Middle frontal gyrus (tissue), 1 donor: ENCODE data around the gene SECTM1.

Experiments used
- DNase-seq: peaks from one replicate; pipeline ENCODE4 v3.0.0-alpha.2; 2015; ENCODE audit warnings: low spot score; ENCODE audit errors: extremely low spot score

Gene SECTM1

DNA sequence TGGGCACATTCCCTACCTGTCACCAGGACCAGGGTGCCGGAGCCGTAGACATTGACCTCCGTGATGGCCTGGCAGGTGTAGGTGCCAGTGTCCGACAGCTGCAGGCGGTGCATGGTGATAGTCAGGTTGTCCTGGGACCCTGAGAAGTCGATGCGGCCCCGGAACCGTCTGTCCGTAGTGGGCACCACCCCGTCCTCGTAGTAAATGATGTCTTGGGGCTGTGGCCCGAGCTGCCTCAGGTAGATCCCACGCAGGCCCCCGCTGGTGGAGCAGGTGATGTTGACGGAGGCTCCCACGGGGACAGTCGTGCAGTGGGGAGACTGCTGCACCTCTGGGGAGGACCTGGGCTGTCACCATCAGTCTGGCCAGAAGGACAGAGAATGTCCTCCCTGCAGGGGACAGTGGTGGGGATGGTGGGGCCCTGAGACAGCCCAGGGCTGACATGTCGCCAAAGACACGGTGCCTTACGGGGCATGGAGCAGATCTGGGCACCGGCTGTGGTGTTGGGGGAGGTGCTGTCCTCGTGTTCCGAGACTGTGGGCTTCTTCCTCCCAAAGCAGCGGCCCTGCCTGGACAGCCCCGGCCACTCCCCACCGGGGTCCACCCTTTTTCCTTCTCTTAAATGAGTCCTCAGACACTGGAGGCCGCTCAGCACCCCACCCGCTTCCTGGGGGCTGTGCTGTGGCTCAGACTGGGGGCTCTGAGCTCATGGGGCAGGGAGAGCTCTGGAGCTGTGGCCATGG lies 16.7 kb downstream of the SECTM1 start:
- no peak for DNase-seq

DNA sequence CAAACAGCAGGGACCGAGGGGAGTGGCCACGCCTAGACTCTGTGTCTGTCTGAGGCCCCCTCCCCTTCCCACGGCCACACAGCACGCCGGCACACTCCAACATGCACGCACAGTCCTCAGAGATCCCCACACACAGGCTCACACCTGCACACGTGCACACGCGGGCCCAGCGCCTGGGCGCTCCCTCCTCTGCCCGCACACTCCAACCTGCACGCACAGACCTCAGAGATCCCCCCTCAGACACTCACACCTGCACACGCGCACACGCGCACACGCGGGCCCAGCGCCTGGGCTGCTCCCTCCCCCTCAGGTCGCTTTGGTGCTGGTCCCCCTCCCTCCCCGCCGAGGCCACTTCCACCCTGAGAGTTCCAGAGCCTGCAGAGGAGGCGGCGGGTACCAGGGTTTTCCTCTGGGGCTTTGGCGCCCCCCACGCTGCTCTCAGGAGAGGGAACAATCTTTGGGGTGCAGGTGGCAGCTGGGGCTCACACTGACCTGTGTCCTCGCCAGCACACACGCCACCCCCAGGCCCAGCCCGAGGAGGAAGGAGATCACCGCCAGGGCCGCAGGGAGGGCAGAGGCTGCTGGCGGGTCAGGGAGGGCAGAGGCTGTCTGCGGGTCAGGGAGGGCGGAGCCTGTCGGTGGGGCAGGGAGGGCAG lies 17.7 kb downstream of the SECTM1 start:
- DNase-seq: no peak

DNA sequence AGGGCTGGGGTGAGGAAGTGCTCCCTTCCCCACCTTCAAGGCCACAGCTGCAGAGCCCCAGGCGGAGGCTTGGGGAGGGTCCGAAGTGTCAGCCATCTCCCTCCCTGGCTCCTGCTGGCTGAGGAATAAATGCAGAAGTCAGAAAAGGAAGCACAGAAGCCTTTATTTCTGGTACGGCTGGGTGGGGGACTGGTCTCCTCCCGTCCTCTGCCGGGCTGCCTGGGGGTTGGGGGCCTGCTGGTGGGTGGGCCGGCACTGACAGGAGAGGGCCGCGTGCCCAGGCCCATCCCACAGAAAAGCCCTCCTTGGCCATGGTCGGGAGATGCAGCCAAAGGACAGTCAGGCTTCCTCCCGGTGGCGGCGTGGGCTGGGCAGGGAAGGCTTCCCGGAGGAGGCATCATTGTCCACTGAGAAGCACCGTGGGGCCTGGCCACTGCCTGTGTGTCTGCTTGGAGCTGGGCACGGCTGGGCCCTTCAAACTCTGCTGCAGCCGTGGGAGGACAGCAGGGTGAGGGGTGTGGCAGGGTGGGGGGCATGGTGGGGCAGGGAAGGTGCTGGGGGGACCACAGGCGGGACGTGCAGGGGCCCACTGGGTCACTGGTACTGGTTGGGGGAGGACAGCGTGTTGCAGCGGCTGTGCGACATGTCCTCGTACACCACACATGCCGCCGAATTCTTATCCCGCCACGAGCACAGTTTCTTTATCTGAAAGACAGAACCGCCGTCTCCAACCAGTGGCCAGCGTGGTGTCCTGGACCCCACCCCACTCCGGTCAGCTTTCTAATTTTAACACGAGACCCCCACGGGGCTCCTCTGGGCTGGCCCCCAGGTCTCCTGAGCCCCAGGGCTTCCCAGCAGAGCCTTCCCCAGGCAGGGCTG lies 18.6 kb downstream of the SECTM1 start:
- DNase-seq: no peak

GRCh38 chr17:82314012-82314726 lies 19.4 kb downstream of the SECTM1 start:
- no peak for DNase-seq

GRCh38 chr17:82313195-82314011 lies 20.2 kb downstream of the SECTM1 start:
- DNase-seq: no peak

- no peak for DNase-seq
Measured at GRCh38 chr17:82311971-82312370, 21.6 kb downstream of the SECTM1 start.

- no peak for DNase-seq
Measured at GRCh38 chr17:82310877-82311276, 22.7 kb downstream of the SECTM1 start.

GRCh38 chr17:82309656-82310570 lies 23.7 kb downstream of the SECTM1 start:
- DNase-seq: no peak

GRCh38 chr17:82305727-82306300 lies 27.8 kb downstream of the SECTM1 start:
- no peak for DNase-seq

- DNase-seq: no peak
Measured at GRCh38 chr17:82304826-82305726, 28.5 kb downstream of the SECTM1 start.

DNA sequence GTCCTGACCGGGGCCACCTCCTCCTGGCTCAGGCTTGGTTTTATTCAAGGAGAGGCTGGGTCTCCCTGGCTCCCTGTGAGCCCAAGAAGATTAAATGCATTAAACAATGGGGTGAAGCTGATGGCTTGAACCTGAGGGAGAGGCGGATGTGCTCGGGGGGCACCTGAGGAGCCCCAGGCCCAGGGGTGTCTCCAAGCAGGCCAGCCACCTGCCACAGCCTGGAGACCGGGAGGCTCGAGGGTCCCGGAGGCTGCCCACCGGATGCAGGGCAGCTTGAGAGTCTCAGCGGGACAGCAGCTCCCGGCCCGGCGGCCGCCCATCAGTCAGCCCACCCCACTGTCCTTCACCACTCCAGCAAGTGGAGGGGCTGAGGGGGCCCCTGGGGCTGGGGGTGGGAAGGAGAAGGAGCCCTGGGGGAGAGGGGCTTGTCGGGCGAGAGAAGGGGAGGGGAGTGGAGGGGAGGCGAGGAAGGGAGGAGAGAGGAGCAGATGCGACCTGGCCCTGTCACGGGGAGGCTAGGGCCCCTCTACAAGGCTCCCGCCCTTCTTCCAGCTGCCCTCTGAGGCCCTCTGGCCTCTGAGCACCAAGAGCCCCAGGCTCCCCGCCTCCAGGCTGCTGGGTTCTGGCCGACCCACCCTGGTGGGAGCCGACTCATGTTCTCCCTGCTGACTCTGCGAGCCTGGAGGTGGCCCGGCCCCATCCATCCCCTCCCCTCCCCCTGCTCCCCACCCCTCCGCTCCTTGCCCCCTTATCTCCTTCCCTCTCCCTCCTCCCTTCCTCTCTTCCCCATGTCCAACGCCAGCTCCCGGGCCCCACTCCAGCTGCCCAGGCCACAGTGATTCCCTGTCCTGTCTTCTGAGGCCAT lies 29.4 kb downstream of the SECTM1 start:
- DNase-seq: no peak

DNA sequence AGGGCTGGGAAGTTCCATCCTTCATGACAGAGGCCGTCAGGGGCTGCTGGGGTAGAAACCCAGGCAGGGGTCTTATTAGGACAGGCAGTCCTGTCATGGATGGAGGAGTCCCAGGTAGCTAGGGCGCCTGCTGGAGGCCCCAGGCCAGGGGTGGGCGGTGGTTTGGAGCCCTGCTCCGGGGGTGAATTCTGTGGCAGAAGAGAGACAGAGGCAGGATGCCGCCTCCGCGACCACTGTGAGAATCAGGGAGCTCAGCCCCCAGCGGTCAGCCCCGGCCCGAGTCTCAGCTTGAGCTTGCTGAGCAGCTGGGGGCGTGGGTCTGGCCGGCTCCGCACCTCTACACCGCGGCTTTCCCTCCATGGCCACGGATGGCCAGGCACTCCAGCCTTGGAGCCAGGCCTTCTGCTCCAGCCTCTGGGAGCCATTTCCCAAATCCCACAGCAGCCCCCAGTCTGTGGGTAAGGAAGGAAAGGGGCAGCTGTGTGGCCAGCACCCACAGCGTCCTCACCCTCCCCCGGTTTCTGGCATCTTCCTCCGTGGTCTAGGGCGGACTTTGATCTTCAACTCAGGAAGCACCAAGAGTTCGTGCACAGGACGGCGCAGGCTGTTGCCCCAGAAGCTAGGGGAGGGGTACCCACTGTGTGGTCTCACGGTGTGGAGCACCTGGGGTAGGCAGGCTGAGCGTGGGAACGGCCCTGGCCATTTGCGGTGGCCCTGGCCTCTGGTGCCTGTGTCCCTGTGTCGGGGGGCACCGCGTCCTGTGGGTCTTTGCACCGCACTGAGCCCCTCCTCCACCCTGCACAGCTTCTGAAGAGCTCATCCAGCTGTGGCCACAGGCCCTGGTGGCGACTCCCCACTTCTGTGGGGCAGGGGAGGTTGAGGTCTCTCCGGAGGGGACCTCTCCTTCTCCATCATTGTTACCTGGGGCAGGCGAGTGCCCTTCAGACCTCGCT lies 30.3 kb downstream of the SECTM1 start:
- no peak for DNase-seq

DNA sequence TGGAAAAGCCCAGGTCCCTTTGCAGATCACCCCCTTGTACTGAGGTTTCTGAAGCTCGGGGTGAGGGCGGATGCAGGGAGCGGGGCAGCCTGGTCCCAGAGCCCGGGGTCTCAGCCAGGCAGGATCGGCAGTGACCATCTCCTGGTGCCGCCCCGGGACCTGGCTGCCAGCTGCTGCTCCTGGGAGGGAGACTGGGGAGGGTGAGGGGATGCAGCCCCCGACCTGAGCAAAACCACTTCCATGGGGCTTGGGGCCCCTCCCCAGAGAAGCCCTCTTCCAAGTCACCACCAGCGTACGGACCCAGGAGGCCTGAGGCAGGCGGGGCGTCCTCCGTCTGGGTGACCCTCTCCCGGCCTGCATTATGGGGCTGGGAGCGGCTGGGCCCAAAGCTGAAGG lies 31.0 kb downstream of the SECTM1 start:
- DNase-seq: no peak

- no peak for DNase-seq
Measured at GRCh38 chr17:82301916-82302567, 31.5 kb downstream of the SECTM1 start.

GRCh38 chr17:82301300-82301915 lies 32.2 kb downstream of the SECTM1 start:
- DNase-seq: no peak
